H1 (cell line): ENCODE data around the gene SOCS4. TPM values are rescaled to one million over a fixed set of nuclear protein-coding genes. Genes with fewer than 3 reads are reported as not detected.

Source experiments
- KDM5A ChIP-seq: fragments of 200-600 bp; IDR thresholded peaks from 2 replicates; pipeline ENCODE4 v1.7.1; 2012; ENCODE audit warnings: mild to moderate bottlenecking, low read length, inconsistent platforms, mixed read lengths
- polyA plus RNA-seq, 7 experiments: library from polyadenylated mRNA; depleted of rRNA in 3 of 7; stranded (reverse) in 5 of 7; unstranded in 2 of 7; fragments of >200 nt in 5 of 7; fragments of 200-250 nt in 2 of 7; gene quantifications; 1 replicate in 5 of 7; 2 replicates in 1 of 7; 4 replicates in 1 of 7; pipeline versions ENCODE4 v1.2.1 to v1.2.3, GENCODE V29; 2011 to 2013; ENCODE audit warnings: missing spikeins in 2 of 7, mixed read lengths in 2 of 7
- total RNA-seq: library from RNA; stranded (reverse); fragmentation: NEBNext Ultra II Directional; extraction: Animal tissue kit (Norgen Biotek cat#: 25700); gene quantifications from 2 replicates; pipeline ENCODE4 v1.2.1, GENCODE V29; 2021

Gene SOCS4
- total and polyA plus RNA-seq, 2 of the 8 experiments (the other 6 are each of a cell fraction or from before 2014, with no cell fraction given), result 5.5 to 31.5 TPM

GRCh38 chr14:55059333-55059732 lies 32.3 kb downstream of the SOCS4 start (continued):
- no peak for TF ChIP-seq KDM5A
